ENCODE results near the gene SLN.

The SLN gene

GRCh38 chr11:107682572-107682971, 29.3 kb downstream of the SLN start:
- TF ChIP-seq CTCF (IDR thresholded peaks at IDR 0.05; ENCODE audit: extremely low read depth, insufficient read depth, missing control alignments): no peak
- no peak for DNase-seq (ENCODE audit: low spot score)
- in situ Hi-C loops (cut with MboI; ENCODE audit: low pct_unique_long_range_greater_than_20kb, low sequenced_read_pairs, unreplicated experiment): loop anchor here (10.0 kb wide), 1 partner anchor 108 kb away; no protein-coding TSS in a partner anchor

- TF ChIP-seq CTCF (IDR thresholded peaks at IDR 0.05; ENCODE audit: extremely low read depth, insufficient read depth, missing control alignments): no peak
- DNase-seq (ENCODE audit: low spot score): no peak
- in situ Hi-C loops (cut with MboI; ENCODE audit: low pct_unique_long_range_greater_than_20kb, low sequenced_read_pairs, unreplicated experiment): loop anchor here (10.0 kb wide), 1 partner anchor 107 kb away; no protein-coding TSS in a partner anchor
Observed at GRCh38 chr11:107682171-107682570, 29.7 kb downstream of the SLN start.

DNA sequence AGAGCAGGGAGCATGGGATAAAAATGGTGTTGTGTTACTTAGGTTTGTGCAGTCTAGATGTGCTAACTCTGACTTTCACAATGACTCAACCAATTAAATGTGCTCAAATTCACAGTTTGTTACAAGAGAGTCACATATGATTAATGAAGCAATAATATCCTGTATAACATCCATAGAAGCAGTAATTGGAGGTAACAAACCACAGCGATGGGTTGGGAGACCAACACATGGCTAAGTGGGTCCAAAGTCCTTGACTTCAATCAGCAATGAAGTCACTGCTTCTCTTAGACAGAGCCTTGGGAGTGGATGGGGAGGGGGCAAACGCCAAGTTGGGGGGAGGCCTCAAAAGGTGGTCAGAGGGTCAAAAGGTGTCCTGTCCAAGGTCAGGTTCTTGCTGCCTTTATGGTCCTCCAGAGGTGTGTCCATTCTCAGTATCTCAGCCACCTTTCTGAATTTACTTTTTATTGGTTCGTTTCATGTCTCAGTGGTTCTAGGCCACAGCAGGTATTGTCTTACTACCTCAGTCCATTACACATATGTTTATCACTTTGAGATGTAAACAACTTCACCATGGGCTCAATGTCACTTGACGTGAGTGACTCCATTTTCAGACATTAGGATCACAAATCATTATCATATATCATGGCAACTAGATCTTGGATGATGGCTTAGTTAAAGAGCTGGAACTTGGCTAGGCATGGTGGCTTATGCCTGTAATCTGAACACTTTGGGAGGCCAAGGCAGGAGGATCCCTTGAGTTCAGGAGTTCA, 32.4 kb downstream of the SLN start:
- DNase-seq (ENCODE audit: low spot score): no peak
- TF ChIP-seq CTCF (IDR thresholded peaks at IDR 0.05; ENCODE audit: extremely low read depth, insufficient read depth, missing control alignments): no peak
- in situ Hi-C loops (cut with MboI; ENCODE audit: low pct_unique_long_range_greater_than_20kb, low sequenced_read_pairs, unreplicated experiment): loop anchor here (10.0 kb wide), 1 partner anchor 105 kb away; no protein-coding TSS in a partner anchor

DNA sequence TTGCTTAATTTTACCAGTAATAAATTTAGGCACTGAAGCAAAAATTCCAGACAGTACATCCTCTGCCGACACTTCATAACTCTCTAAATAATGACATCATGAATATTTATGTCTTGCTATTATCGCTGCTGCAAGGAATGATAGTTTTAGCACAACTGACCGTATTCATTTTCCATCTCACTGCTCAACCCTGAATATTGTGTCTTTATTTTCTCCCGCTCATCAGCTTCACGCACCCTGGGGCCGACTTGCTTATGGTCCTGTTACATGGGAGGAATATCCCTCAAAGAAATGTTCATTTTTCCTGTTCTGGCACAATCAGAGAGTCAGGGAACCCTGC, 33.3 kb downstream of the SLN start:
- in situ Hi-C loops (cut with MboI; ENCODE audit: low pct_unique_long_range_greater_than_20kb, low sequenced_read_pairs, unreplicated experiment): no loop called here
- TF ChIP-seq CTCF (IDR thresholded peaks at IDR 0.05; ENCODE audit: extremely low read depth, insufficient read depth, missing control alignments): no peak
- DNase-seq (ENCODE audit: low spot score): no peak

- no peak for DNase-seq (ENCODE audit: low spot score)
Observed at GRCh38 chr11:107677924-107678631, 33.8 kb downstream of the SLN start.

More at GRCh38 chr11:107677924-107678631, 33.8 kb downstream of the SLN start:
- in situ Hi-C loops (cut with MboI; ENCODE audit: low pct_unique_long_range_greater_than_20kb, low sequenced_read_pairs, unreplicated experiment): no loop called here
- no peak for TF ChIP-seq CTCF (IDR thresholded peaks at IDR 0.05; ENCODE audit: extremely low read depth, insufficient read depth, missing control alignments)
